HG03432 (cell line): Measurements from ENCODE around the gene IQSEC3.
"Not testable (repeated sequence)": the region's sequence is repeated elsewhere in the genome, so short reads cannot be mapped to it uniquely, and the experiment has no call there.

Experiments
- ATAC-seq: cut with Tn5 transposase; IDR thresholded peaks from one replicate; pipeline ENCODE4 v1.9.1; 2021; ENCODE audit warnings: mild to moderate bottlenecking, moderate library complexity; ENCODE audit not compliant: unreplicated experiment

IQSEC3 gene

GRCh38 chr12:109872-110271, 43.3 kb downstream of the IQSEC3 start:
- no peak for ATAC-seq

- no peak for ATAC-seq
Observed at GRCh38 chr12:111699-112493, 45.3 kb downstream of the IQSEC3 start.

- ATAC-seq = no peak
Observed at GRCh38 chr12:113347-113746, 46.8 kb downstream of the IQSEC3 start.

GRCh38 chr12:114626-115211, 48.2 kb downstream of the IQSEC3 start:
- ATAC-seq = no peak

GRCh38 chr12:115518-115917, 49.0 kb downstream of the IQSEC3 start:
- no peak for ATAC-seq

GRCh38 chr12:115960-116915, 49.7 kb downstream of the IQSEC3 start:
- ATAC-seq = no peak

- ATAC-seq = no peak
Observed at GRCh38 chr12:117311-117710, 50.7 kb downstream of the IQSEC3 start.

GRCh38 chr12:117816-118345, 51.3 kb downstream of the IQSEC3 start:
- ATAC-seq = no peak

- no peak for ATAC-seq
Observed at GRCh38 chr12:118591-118990, 52.0 kb downstream of the IQSEC3 start.

- ATAC-seq = no peak
Observed at GRCh38 chr12:120951-121350, 54.4 kb downstream of the IQSEC3 start.

GRCh38 chr12:121647-122046, 55.1 kb downstream of the IQSEC3 start:
- ATAC-seq = no peak

- ATAC-seq = no peak
Observed at GRCh38 chr12:125075-125474, 58.5 kb downstream of the IQSEC3 start.

- ATAC-seq = no peak
Observed at GRCh38 chr12:125566-125965, 59.0 kb downstream of the IQSEC3 start.

- no peak for ATAC-seq
Observed at GRCh38 chr12:128079-128478, 61.5 kb downstream of the IQSEC3 start.

- ATAC-seq = no peak
Observed at GRCh38 chr12:129001-129400, 62.4 kb downstream of the IQSEC3 start.

- no peak for ATAC-seq
Observed at GRCh38 chr12:130519-130918, 64.0 kb downstream of the IQSEC3 start.

GRCh38 chr12:131008-131407, 64.4 kb downstream of the IQSEC3 start:
- ATAC-seq = no peak

- ATAC-seq = no peak
Observed at GRCh38 chr12:131732-132495, 65.3 kb downstream of the IQSEC3 start.

- not testable (repeated sequence) for ATAC-seq
Observed at GRCh38 chr12:133616-134232, 67.2 kb downstream of the IQSEC3 start.

- ATAC-seq = no peak
Observed at GRCh38 chr12:135138-135537, 68.6 kb downstream of the IQSEC3 start.
